Measurements from ENCODE around the gene OR7C1.

The OR7C1 gene

GRCh38 chr19:14763497-14764145 is 71.4 kb downstream of the OR7C1 start:
- Histone ChIP-seq H3K9ac (ENCODE audit: low read length) (no peak overlapping the region), H4K12ac (ENCODE audit: low read depth, low read length) (no peak overlapping the region), H3K79me2 (ENCODE audit: control insufficient read depth, insufficient read depth, low read length, poor library complexity) (no peaks in the 10 kb centered on the region), H3K27me3 (ENCODE audit: insufficient read depth, low read length) (no peaks in the 10 kb centered on the region), H3K36me3 (ENCODE audit: control insufficient read depth in 1 of 2, insufficient read depth in 2 of 2, low read length in 2 of 2) (no peaks in the 10 kb centered on the region), H4K91ac (ENCODE audit: low read depth, low read length) (no peak overlapping the region), H3K14ac (ENCODE audit: low read length) (no peak overlapping the region), H3K4ac (ENCODE audit: low read depth, low read length) (no peak overlapping the region), H2AFZ (ENCODE audit: insufficient read depth, low read length, poor library complexity) (no peak overlapping the region), H3K9me3 (ENCODE audit: insufficient read depth, low read depth, low read length) (peaks cover 4% of the 10 kb centered on the region), H2AK5ac (ENCODE audit: low read length) (no peak overlapping the region), H2BK12ac (ENCODE audit: low read length) (no peak overlapping the region), H3K23ac (ENCODE audit: low read length) (no peak overlapping the region), H3K18ac (ENCODE audit: low read length) (no peak overlapping the region), H2BK120ac (ENCODE audit: insufficient read depth, low read length, poor library complexity) (no peak overlapping the region), H2BK5ac (ENCODE audit: low read depth, low read length, poor library complexity) (no peak overlapping the region), H3K79me1 (ENCODE audit: low read length) (no peaks in the 10 kb centered on the region), H3K4me1 (ENCODE audit: control insufficient read depth in 1 of 2, insufficient read depth in 2 of 2, low read length in 2 of 2) (peaks cover 0 to 1% of the 10 kb centered on the region in 2 experiments), H3K4me3 (ENCODE audit: low read depth, low read length) (no peak overlapping the region), H3K4me2 (ENCODE audit: low read length) (no peak overlapping the region), H3K27ac (ENCODE audit: low read depth, low read length) (no peak overlapping the region), H4K8ac (ENCODE audit: low read depth, low read length) (no peak overlapping the region)
- 81% methylated on average over 3 of the region's 4 CpGs for WGBS (ENCODE audit: extremely low coverage, insufficient coverage, insufficient read length)
- DNase-seq, result no peak

DNA sequence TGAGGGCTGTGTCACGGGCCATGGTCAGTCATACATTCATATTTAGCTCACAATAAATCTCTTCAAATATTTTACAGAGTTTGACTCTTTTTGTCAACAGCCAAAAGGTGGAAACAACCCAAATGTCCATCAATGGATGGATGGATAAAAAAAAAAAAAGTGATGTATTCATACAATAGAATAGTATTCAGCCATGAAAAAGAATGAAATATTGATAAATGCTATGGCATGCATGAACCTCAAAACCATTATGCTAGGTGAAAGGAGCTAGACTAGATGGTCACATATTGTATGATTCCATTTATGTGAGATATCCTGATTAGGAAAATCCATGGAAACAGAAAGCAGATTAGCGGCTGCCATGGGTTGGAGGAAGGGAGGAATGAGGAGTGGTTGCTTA is 72.9 kb downstream of the OR7C1 start:
- H2AFZ ChIP-seq (ENCODE audit: insufficient read depth, low read length, poor library complexity), result no peak overlapping the region
- no peak overlapping the region for H4K12ac ChIP-seq (ENCODE audit: low read depth, low read length)
- no peak overlapping the region for H4K8ac ChIP-seq (ENCODE audit: low read depth, low read length)
- H3K79me2 ChIP-seq (ENCODE audit: control insufficient read depth, insufficient read depth, low read length, poor library complexity), result no peaks in the 10 kb centered on the region
- no peak for DNase-seq
- H3K27ac ChIP-seq (ENCODE audit: low read depth, low read length), result no peak overlapping the region
- H3K23ac ChIP-seq (ENCODE audit: low read length), result no peak overlapping the region
- no peak overlapping the region for H2BK120ac ChIP-seq (ENCODE audit: insufficient read depth, low read length, poor library complexity)
- H2AK5ac ChIP-seq (ENCODE audit: low read length), result no peak overlapping the region
- H3K4me2 ChIP-seq (ENCODE audit: low read length), result no peak overlapping the region
- no peak overlapping the region for H3K4ac ChIP-seq (ENCODE audit: low read depth, low read length)
- H3K36me3 ChIP-seq (ENCODE audit: control insufficient read depth in 1 of 2, insufficient read depth in 2 of 2, low read length in 2 of 2), result no peaks in the 10 kb centered on the region
- peaks cover 2% of the 10 kb centered on the region for H3K9me3 ChIP-seq (ENCODE audit: insufficient read depth, low read depth, low read length)
- no peak overlapping the region for H2BK12ac ChIP-seq (ENCODE audit: low read length)
- no peaks in the 10 kb centered on the region for H3K27me3 ChIP-seq (ENCODE audit: insufficient read depth, low read length)
- H3K4me3 ChIP-seq (ENCODE audit: low read depth, low read length), result no peak overlapping the region
- H2BK5ac ChIP-seq (ENCODE audit: low read depth, low read length, poor library complexity), result no peak overlapping the region
- peaks cover 0 to 1% of the 10 kb centered on the region in 2 experiments for H3K4me1 ChIP-seq (ENCODE audit: control insufficient read depth in 1 of 2, insufficient read depth in 2 of 2, low read length in 2 of 2)
- H4K91ac ChIP-seq (ENCODE audit: low read depth, low read length), result no peak overlapping the region
- no peaks in the 10 kb centered on the region for H3K79me1 ChIP-seq (ENCODE audit: low read length)
- no peak overlapping the region for H3K9ac ChIP-seq (ENCODE audit: low read length)
- H3K14ac ChIP-seq (ENCODE audit: low read length), result no peak overlapping the region
- no CpG with 5 or more reads among the region's 2 CpGs for WGBS (ENCODE audit: extremely low coverage, insufficient coverage, insufficient read length)
- H3K18ac ChIP-seq (ENCODE audit: low read length), result no peak overlapping the region

DNA sequence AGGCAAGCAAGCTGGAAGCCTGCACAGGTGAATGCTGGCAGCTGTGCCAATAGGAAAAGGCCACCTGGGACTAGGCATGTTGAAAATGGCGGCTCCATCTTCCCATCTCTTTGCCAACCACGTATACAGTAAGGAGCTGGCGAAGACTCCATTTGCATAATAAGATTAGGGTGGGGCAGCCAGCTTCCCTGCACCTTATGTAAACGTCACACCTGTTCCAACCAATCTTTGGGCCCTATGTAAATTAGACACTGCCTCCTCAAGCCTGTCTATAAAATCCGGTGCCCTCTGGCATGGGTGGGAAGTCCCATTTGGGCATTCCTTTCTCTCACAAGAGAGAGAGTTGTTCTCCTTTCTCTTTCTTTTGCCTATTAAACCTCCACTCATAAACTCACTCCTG is 73.4 kb downstream of the OR7C1 start:
- no peak overlapping the region for H3K23ac ChIP-seq (ENCODE audit: low read length)
- no peak overlapping the region for H4K8ac ChIP-seq (ENCODE audit: low read depth, low read length)
- H3K4me2 ChIP-seq (ENCODE audit: low read length), result no peak overlapping the region
- H3K4me1 ChIP-seq (ENCODE audit: control insufficient read depth in 1 of 2, insufficient read depth in 2 of 2, low read length in 2 of 2), result peaks cover 0 to 1% of the 10 kb centered on the region in 2 experiments
- no peak overlapping the region for H2BK12ac ChIP-seq (ENCODE audit: low read length)
- H2BK5ac ChIP-seq (ENCODE audit: low read depth, low read length, poor library complexity), result no peak overlapping the region
- H3K79me2 ChIP-seq (ENCODE audit: control insufficient read depth, insufficient read depth, low read length, poor library complexity), result no peaks in the 10 kb centered on the region
- no peak for DNase-seq
- peaks cover 2% of the 10 kb centered on the region for H3K9me3 ChIP-seq (ENCODE audit: insufficient read depth, low read depth, low read length)
- H3K36me3 ChIP-seq (ENCODE audit: control insufficient read depth in 1 of 2, insufficient read depth in 2 of 2, low read length in 2 of 2), result no peaks in the 10 kb centered on the region
- H2AFZ ChIP-seq (ENCODE audit: insufficient read depth, low read length, poor library complexity), result no peak overlapping the region
- no CpG with 5 or more reads among the region's 5 CpGs for WGBS (ENCODE audit: extremely low coverage, insufficient coverage, insufficient read length)
- H3K27ac ChIP-seq (ENCODE audit: low read depth, low read length), result no peak overlapping the region
- H3K4ac ChIP-seq (ENCODE audit: low read depth, low read length), result no peak overlapping the region
- no peak overlapping the region for H3K14ac ChIP-seq (ENCODE audit: low read length)
- H2BK120ac ChIP-seq (ENCODE audit: insufficient read depth, low read length, poor library complexity), result no peak overlapping the region
- no peaks in the 10 kb centered on the region for H3K79me1 ChIP-seq (ENCODE audit: low read length)
- no peak overlapping the region for H3K4me3 ChIP-seq (ENCODE audit: low read depth, low read length)
- H4K91ac ChIP-seq (ENCODE audit: low read depth, low read length), result no peak overlapping the region
- H4K12ac ChIP-seq (ENCODE audit: low read depth, low read length), result no peak overlapping the region
- H3K18ac ChIP-seq (ENCODE audit: low read length), result no peak overlapping the region
- no peak overlapping the region for H3K9ac ChIP-seq (ENCODE audit: low read length)
- H2AK5ac ChIP-seq (ENCODE audit: low read length), result no peak overlapping the region
- no peaks in the 10 kb centered on the region for H3K27me3 ChIP-seq (ENCODE audit: insufficient read depth, low read length)

GRCh38 chr19:14758816-14759215 is 76.2 kb downstream of the OR7C1 start:
- H3K79me2 ChIP-seq (ENCODE audit: control insufficient read depth, insufficient read depth, low read length, poor library complexity), result no peaks in the 10 kb centered on the region
- H2AK5ac ChIP-seq (ENCODE audit: low read length), result no peak overlapping the region
- peak in 1 of 2 donors; percentile 20 for DNase-seq
- H3K9me3 ChIP-seq (ENCODE audit: insufficient read depth, low read depth, low read length), result peaks cover 2% of the 10 kb centered on the region
- H3K9ac ChIP-seq (ENCODE audit: low read length), result no peak overlapping the region
- no peaks in the 10 kb centered on the region for H3K36me3 ChIP-seq (ENCODE audit: control insufficient read depth in 1 of 2, insufficient read depth in 2 of 2, low read length in 2 of 2)
- no peak overlapping the region for H3K14ac ChIP-seq (ENCODE audit: low read length)
- no peaks in the 10 kb centered on the region for H3K27me3 ChIP-seq (ENCODE audit: insufficient read depth, low read length)
- no peak overlapping the region for H4K8ac ChIP-seq (ENCODE audit: low read depth, low read length)
- no peak overlapping the region for H4K12ac ChIP-seq (ENCODE audit: low read depth, low read length)
- WGBS (ENCODE audit: extremely low coverage, insufficient coverage, insufficient read length), result no CpG with 5 or more reads among the region's 16 CpGs
- no peak overlapping the region for H3K27ac ChIP-seq (ENCODE audit: low read depth, low read length)
- no peak overlapping the region for H2BK12ac ChIP-seq (ENCODE audit: low read length)
- no peak overlapping the region for H3K4ac ChIP-seq (ENCODE audit: low read depth, low read length)
- no peak overlapping the region for H3K4me3 ChIP-seq (ENCODE audit: low read depth, low read length)
- no peak overlapping the region for H4K91ac ChIP-seq (ENCODE audit: low read depth, low read length)
- H2AFZ ChIP-seq (ENCODE audit: insufficient read depth, low read length, poor library complexity), result no peak overlapping the region
- peak overlapping the region; percentile 66 for H3K4me2 ChIP-seq (ENCODE audit: low read length)
- no peak overlapping the region for H2BK120ac ChIP-seq (ENCODE audit: insufficient read depth, low read length, poor library complexity)
- H3K23ac ChIP-seq (ENCODE audit: low read length), result no peak overlapping the region
- no peak overlapping the region for H3K18ac ChIP-seq (ENCODE audit: low read length)
- peaks cover 0 to 1% of the 10 kb centered on the region in 2 experiments for H3K4me1 ChIP-seq (ENCODE audit: control insufficient read depth in 1 of 2, insufficient read depth in 2 of 2, low read length in 2 of 2)
- H3K79me1 ChIP-seq (ENCODE audit: low read length), result no peaks in the 10 kb centered on the region
- H2BK5ac ChIP-seq (ENCODE audit: low read depth, low read length, poor library complexity), result no peak overlapping the region
